HG02759 (cell line): Measurements from ENCODE around the gene RRP36.
"Not testable (repeated sequence)": the region's sequence is repeated elsewhere in the genome, so short reads cannot be mapped to it uniquely, and the experiment has no call there.

Source experiments
- ATAC-seq: cut with Tn5 transposase; IDR thresholded peaks from one replicate; pipeline ENCODE4 v1.9.1; 2021; ENCODE audit warnings: mild to moderate bottlenecking, moderate library complexity; ENCODE audit not compliant: unreplicated experiment

RRP36 gene

GRCh38 chr6:43021270-43022047 lies at the start of gene RRP36:
TSS of gene RRP36 (plus strand) at chr6:43021623. CDS start at chr6:43021655, 32 bp downstream.
- peak; percentile 87 for ATAC-seq

- ATAC-seq = no peak
Measured at GRCh38 chr6:42971746-42972327, 49.6 kb upstream of the RRP36 start.

GRCh38 chr6:42973926-42974325 lies 47.5 kb upstream of the RRP36 start:
- no peak for ATAC-seq

GRCh38 chr6:42974919-42975505 lies 46.4 kb upstream of the RRP36 start:
- no peak for ATAC-seq

- ATAC-seq = no peak
Measured at GRCh38 chr6:42978487-42978838, 43.0 kb upstream of the RRP36 start.

GRCh38 chr6:42978839-42979522 lies 42.4 kb upstream of the RRP36 start, which contains the start of gene PEX6:
TSS of gene PEX6 (minus strand) at chr6:42979181. CDS start at chr6:42979150, 31 bp downstream.
- peak; percentile 97 for ATAC-seq

GRCh38 chr6:42979523-42980177 lies 41.8 kb upstream of the RRP36 start:
- peak; percentile 1 for ATAC-seq

- no peak for ATAC-seq
Measured at GRCh38 chr6:42981836-42982235, 39.6 kb upstream of the RRP36 start.

- peak; percentile 94 for ATAC-seq
Measured at GRCh38 chr6:42984001-42984923, 37.2 kb upstream of the RRP36 start, which contains the start of gene PPP2R5D. TSS of gene PPP2R5D (plus strand) at chr6:42984570. CDS start at chr6:42984678, 108 bp downstream.

- no peak for ATAC-seq
Measured at GRCh38 chr6:42984924-42985475, 36.4 kb upstream of the RRP36 start.

GRCh38 chr6:42987533-42988451 lies 33.6 kb upstream of the RRP36 start:
- ATAC-seq = no peak

- no peak for ATAC-seq
Measured at GRCh38 chr6:42988486-42989020, 32.9 kb upstream of the RRP36 start.

- no peak for ATAC-seq
Measured at GRCh38 chr6:42989923-42990322, 31.5 kb upstream of the RRP36 start.

- ATAC-seq = no peak
Measured at GRCh38 chr6:42993445-42993844, 28.0 kb upstream of the RRP36 start.

- ATAC-seq = no peak
Measured at GRCh38 chr6:42996513-42996912, 24.9 kb upstream of the RRP36 start.

- ATAC-seq = not testable (repeated sequence)
Measured at GRCh38 chr6:42998205-42998604, 23.2 kb upstream of the RRP36 start.

GRCh38 chr6:43001843-43002242 lies 19.6 kb upstream of the RRP36 start:
- ATAC-seq = no peak

GRCh38 chr6:43005844-43006243 lies 15.6 kb upstream of the RRP36 start:
- no peak for ATAC-seq
